ENCODE results near the gene HTRA3.
"Not testable (repeated sequence)": the region's sequence is repeated elsewhere in the genome, so short reads cannot be mapped to it uniquely, and the experiment has no call there.

Gene HTRA3

DNA sequence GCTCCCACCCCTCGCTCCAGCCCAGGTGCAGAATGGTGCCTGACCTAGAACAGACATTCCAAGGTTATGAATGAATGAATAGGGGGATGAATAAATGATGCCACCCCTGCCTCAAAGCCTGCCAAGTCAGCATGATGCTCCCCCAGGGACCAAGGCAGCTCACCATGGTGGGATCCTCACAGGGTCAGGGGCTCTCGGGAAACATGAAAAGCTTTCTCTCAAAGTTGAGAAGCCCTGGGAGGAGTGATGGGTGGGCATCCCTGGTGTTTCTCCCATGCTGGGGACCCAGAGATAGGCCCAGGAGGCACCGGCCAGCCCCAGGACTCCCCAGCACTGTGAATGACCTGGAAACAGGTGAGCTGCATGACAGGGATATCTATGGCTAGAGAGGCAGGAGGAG is 58.9 kb downstream of the HTRA3 start:
- DNase-seq (ENCODE audit: low spot score), result no peak

DNA sequence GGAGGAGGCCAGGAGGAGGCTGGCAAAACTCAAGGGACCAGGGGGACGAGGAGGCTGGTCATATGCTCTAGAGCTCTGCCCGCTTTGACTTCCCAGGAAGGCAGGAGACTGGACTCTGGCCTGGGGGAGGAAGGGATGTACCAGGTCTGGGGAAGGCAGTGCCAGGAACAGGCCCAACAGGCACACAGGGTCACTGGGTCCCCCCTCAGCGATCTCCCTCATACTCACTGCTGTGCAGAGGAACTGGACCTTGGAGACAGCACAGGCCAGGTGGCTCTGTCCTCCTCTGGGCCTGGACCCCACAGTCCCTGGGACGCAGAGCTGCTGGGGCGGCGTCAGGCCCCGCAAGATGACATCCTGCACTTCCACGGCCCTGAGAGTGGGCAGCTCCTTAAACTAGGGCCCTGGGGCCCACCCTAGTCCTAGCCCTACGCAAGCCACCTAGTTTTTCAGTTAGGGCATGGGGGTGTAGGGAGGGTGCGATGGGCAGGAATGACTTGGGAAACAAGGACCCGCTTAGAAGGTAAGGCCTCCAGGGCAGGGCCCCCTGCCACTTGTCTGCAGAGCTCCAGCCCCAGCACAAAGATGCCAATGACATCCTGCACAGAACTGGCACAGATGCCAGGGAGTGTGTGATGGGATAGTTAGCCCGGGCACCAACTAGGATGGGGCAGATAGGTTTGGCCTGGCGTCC is 59.5 kb downstream of the HTRA3 start:
- no peak for DNase-seq (ENCODE audit: low spot score)

DNA sequence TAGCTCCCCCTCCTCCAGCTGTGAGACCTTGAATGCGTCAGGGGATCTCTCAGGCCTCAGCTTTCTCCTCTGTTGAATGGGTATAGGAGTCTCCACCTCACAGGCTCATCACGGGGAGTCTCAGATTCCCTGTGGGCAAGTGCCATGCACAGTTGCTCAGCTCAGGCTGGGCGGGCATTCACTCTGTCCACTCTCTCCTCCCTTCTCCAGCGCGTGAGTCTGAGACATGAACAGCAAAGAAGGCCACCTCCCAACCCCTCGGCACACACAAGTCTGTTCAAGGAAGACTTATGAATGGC is 60.0 kb downstream of the HTRA3 start:
- DNase-seq (ENCODE audit: low spot score), result no peak

DNA sequence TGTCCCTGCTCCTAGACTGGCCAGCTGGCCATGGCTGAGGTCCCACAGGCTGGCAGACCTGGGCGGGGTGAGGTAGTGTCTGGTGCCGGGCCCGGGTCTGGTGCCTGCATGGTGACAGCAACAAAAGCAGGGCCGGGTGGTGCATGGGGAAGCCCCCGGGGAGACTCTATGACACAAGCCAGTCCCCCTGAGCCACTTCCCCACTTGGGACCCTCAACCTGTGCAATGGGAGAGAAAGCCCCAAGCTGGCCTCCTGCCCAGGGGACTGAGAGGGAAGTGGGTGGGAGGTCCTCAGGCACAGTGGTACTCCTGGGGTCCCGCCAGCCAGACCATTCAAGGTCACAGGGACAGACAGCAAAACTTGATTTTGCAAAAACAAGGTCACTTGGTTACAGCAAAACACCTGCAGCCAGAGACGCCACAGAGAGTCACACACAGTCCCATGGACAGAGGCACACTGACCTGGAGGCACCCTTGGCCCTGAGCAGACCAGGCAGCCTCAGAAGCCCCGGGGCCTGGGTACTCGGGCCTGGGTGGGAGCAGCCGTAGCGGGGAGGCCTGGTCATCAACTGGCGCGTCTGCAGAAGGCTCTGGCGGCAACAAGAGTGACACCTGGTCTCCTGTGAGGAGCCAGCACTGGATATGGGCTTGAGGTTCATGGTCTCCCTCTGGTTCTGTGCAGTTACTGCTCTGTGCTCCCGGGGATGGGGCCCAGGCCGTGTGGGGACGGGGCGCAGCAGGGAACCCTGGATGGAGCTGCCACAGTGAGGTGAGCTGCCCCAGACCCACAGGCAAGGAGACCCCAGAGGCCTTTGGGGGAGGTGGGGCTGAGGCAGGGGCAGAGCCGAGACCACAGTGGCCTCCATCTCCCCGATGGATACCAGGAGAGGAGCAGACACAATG is 60.6 kb downstream of the HTRA3 start:
- no peak for DNase-seq (ENCODE audit: low spot score)

DNA sequence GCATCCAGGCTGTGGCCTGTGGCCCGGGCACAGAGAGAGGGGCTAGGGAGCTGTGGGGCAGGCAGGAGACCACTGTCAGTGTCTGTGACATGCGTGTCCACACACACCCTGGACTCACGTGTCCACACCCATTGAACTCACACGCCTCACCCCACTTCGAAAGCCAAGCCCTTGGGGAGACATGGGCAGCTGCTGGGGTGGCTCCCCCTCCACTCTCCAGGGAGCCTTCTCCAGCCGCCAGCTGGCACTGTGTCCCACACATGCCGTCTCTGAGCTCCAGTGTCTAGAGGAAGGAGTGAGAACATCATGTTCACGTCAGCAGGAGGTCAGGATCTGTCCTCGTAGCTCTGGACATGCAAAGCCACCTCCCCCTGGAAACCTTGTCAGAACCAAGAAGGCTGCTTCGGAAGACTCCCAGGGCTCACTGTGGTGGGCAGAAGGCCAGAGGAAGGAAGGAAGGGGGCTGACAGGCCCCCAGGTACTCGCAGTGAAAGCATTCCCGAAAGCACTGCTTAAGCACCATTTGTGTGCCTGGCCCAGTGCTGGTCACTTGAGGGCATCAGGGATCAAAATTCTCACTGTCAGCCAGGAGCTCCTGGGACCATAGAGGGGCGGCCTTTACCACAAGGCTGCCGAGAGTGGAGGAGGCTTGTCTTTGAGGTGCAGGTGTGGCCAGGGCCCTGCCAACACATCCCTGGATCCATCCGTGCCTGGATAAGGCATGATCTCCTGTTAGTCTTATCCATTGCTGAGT is 61.4 kb downstream of the HTRA3 start:
- no peak for DNase-seq (ENCODE audit: low spot score)

DNA sequence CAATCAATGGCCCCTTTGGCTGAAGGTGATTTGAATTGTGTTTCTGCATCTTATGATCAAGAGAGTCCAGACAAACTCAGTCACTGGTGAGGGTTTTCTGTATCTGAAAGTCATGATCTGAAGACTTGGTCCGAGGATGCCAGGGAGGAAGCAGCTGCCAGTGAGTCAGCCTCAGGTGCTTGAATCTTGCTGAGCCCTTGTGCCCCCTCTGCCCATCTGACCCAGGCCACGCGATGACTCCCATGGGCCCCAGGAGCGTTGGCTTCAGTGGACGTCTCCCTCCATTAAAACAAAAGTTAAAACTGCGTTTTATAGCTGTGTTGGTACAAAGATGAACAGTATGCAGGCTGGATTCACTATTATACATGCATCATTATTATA is 62.0 kb downstream of the HTRA3 start:
- no peak for DNase-seq (ENCODE audit: low spot score)

DNA sequence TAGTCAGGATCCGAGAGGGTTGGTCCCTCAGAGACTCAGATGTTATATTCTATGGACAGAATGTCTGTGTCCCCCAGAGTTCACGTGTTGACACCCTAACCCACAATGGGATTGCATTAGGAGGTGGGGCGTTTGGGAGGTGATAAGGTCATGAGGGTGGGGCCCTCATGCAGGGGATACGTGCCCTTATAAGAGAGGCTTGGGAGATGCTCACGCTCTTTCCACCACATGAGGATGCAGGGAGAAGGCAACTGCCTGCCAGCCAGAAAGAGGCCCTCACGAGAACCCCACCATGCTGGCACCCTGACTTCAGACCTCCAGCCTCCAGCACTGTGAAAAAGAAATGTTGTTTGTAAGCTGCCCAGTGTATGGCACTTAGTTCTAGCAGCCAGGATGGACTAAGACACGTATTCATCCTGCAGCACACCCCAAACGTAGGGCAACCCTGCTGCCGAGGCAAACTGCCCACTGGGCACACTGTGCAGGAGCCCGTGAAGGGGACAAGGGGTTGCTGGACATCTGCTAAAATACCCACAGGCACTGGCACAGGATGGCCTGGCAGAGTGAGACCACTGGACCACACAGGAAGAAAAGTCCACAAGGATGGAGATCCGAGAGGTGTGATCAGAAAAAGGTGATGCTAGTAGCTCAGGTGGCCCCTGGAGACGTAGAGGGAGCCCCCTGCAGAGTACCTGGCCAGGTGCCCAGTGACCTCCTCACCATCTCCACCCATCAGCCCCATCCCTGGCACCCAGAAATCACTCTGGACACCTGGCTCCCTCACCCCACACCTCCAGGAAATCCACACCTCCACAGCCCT is 62.7 kb downstream of the HTRA3 start:
- DNase-seq (ENCODE audit: low spot score), result no peak

DNA sequence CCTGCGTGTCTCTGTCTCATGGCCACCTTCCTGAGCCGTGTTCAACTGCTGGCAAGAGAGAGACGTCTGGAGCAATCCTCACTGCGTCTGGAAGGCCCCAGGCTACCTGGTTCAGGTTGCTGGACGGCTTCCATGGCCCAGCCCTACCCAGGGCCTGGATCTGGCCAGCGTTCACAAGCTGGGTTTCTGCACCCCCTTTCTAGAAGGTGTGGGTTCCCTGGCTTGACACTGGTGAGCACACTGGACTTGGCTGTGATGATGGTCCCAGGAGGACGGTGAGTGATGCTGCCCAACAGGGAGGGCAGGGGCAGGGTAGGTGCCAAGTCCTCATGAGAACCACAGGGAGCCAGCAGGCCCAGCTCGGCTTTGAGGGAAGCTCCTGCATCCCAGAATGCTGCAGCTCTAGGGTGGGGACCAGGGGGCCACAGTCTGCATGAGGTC is 63.4 kb downstream of the HTRA3 start:
- no peak for DNase-seq (ENCODE audit: low spot score)

DNA sequence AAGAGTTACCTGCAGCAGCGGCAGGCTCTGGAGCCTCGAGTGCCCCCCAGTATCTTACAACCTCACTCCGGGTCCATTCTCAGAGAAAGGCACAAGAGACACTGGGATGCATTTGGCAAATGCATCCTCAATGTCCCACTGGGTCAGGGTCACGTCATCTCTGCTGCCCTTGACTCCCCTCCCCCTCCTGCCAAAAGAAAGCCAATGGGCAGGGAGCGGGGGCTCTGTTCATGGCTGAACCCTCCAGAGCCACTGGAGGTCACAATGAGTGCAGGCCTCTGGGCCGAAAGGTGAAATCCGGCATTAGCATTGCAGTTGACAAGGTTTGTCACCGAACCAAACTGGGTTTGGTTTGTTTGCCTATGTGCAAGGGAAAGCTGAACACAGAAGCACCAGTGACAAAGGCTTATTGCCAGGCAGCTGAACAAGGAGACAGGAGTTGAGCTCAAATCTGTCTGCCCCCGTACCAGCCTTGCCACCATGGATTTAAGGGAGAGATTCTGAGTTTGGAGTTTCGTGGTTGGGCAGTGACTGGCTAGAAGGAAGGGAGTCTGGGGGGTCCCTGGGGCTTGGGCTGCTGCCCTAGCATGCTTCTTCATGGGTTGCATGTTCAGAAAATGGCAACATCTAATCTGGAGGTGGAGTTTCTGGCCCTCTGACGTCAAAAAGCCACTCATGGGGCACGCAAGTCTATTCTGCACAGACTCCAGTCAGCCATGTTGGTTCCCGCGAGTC is 64.3 kb downstream of the HTRA3 start:
- DNase-seq (ENCODE audit: low spot score), result no peak

DNA sequence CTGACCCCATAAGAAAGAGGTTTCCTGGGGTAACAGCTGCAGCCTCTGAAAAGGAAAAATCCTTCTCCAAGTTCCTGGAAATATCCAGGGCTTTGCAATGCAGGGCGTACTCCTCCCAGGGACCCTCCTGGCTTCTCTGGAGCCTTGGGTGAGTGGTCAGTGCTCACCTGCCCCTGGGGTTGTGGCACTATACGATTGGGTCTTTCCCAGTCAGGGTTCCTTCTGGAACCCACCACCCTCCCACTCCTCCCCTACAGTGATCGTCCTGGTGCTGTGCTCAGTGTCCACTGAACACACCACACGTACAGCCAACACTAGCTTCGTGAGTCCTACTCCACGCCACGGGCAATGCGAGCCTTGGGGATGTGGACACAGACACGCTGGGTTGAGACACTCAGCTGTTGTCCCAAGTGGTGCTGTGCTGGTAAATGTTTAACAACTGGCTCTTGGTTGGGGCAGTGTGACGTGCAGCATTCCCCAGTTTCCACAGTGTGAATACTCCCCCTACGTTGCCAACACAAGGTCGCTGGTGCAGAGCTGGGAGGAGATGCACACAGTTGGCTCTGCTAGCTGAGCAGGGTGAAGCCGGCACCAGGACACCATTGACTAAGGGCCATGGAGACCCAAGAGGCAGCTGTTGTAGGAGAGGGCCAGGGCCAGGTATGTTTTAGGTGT is 65.4 kb downstream of the HTRA3 start:
- no peak for DNase-seq (ENCODE audit: low spot score)

DNA sequence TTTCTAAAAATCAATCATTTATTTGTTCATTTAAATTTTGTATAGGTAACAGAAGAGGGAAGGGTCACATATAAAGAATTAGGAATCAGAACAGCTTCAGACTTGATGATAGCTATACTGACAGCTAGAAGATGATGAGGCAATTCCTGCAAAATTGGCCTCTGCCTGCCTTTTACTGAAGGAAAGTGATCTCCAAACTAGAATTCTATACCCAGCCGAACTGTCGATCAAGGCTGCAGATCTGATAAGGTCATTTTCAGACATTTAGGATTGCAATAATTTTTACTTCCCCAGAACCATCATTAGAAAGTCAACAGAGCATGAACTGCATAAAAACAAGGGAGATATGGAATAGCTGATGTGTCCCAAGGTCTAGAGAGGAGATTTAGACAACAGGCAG is 66.3 kb downstream of the HTRA3 start:
- no peak for DNase-seq (ENCODE audit: low spot score)

DNA sequence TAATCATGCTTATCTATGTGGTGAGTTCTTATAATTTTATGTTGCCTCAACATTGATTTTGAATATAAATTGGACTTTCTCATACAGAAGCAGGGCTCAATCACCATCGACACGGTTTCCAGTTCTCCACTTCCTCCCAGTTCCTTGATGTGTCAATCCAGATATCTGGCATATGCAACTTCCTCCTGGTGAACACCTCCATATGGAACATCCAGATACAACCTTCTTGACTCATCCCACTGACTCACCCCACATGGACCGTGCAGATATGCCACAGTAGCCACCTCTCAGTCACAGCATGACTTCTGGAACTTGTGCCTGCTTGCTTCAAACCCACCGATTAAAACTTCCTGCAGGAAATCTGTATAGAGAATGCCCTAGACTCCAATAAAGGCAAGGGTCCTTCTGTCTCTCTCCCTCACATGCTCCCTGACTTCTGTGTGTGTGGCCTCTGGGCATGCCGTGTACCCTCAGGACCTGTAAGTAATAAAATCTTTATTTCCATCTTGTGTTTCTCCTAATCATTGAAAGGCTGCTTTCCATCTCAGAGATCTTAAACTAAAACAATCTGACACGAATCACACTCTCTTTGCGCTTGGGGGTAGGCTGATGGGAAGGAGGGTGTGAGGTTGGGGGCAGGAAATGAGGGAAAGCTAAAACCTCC is 67.0 kb downstream of the HTRA3 start:
- no peak for DNase-seq (ENCODE audit: low spot score)

DNA sequence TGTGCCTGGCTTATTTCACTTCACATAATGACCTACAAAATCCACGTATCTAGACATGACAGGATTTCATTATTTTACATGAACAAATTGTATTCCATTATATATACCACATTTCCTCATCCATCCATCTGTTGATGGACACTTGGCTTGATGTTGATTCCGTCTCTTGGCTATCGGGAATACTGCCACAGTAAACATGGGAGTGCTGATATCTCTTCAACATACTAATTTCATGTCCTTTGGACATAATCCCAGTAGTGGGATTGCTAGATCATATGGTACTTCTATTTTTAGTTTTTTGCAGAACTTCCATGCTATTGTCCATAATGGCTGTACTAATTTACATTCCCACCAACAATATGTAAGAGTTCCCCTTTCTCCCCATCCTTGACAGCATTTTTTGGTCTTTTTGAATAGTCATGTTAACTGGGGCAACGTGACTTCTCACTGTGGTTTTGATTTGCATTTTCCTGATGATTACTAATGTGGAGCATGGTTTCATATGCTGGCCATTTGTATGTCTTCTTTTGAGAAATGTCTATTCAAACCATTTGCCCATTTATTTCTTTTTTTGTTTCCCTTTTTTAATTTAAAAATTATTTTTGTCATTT is 68.9 kb downstream of the HTRA3 start:
- no peak for DNase-seq (ENCODE audit: low spot score)

DNA sequence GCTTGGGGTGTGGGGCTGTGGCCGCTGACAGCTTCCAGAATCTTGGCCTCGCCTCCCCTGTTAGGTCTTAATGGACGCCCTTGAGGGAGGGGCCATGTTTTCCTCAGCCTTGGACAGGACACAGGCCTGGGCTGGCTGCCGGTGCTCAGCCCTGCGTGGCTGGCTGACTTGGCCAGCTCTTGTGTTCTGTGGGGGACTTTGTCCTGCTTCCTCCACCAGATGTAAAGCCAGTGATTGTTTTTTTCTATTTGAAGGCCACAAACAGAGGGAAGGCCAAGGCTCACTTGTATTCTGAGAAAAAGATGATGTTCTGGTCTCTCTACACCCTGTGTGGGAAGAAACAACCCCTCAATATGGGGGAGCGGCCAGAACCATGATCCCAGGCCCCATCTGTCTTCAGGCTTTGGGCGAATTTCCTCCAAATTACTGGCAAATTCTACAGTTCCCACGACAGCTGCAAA is 71.3 kb downstream of the HTRA3 start:
- peak; percentile 13 for DNase-seq (ENCODE audit: low spot score)

DNA sequence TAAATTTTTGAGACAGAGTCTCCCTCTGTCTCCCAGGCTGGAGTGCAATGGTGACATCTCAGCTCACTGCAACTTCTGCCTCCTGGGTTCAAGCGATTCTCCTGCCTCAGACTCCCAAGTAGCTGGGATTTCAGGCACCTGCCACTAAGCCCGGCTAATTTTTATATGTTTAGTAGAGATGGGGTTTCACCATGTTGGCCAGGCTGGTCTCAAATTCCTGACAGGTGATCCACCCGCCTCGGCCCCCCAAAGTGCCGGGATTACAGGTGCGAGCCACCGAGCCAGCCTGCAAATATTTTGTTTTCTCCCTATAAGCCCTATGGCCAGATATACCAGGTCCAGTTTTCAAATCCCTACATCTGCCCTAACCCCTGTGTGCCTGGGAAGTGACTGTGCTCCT is 71.7 kb downstream of the HTRA3 start:
- DNase-seq (ENCODE audit: low spot score), result not testable (repeated sequence)

DNA sequence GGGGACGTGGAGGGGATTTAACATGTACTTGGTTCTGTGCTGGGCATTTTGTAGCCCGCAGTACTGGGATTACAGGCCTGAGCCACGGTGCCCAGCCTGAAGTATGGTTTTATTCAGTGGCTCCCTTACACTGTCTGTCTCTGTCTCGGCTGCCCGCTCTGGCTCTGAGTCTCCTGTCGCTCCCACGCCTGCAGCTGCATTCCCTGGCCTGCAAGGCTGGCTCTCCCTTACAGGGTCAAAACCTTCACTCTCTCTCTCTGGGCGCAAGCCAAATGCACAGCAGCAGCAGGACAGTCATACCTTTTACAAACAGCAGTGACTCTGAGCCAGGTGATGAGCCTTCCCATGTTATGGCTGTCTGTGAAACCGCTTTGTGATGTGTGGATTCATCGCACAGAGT is 72.1 kb downstream of the HTRA3 start:
- no peak for DNase-seq (ENCODE audit: low spot score)

DNA sequence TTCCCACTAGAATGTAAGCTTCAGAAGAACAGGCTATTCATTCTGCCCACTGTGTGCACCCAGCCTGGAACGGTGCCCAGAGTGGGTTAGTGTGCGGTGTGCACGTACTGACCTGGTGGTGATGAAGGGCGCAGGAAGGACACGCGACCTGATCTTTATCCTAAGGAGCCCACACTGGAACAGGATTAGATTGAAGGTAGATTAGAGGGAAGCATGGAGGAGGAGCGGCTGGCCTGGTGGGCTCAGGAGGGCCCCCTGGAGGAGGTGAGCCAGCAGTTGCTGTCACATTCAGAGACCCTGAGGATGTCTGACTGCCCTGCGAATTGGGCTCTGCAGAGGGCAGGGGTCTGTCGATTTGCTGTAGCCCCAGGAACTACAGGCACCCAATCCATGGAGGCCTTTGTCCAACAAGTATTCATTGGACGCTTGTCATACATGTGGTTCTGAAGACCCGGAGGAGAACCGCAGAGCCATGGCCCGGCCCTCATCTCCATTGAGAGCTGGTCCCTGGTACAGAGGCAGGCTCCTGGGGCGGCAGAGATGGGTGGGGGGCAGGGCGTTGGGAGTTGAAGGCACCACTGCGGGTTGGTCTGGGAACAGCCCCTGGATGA is 73.2 kb downstream of the HTRA3 start:
- DNase-seq (ENCODE audit: low spot score), result no peak

DNA sequence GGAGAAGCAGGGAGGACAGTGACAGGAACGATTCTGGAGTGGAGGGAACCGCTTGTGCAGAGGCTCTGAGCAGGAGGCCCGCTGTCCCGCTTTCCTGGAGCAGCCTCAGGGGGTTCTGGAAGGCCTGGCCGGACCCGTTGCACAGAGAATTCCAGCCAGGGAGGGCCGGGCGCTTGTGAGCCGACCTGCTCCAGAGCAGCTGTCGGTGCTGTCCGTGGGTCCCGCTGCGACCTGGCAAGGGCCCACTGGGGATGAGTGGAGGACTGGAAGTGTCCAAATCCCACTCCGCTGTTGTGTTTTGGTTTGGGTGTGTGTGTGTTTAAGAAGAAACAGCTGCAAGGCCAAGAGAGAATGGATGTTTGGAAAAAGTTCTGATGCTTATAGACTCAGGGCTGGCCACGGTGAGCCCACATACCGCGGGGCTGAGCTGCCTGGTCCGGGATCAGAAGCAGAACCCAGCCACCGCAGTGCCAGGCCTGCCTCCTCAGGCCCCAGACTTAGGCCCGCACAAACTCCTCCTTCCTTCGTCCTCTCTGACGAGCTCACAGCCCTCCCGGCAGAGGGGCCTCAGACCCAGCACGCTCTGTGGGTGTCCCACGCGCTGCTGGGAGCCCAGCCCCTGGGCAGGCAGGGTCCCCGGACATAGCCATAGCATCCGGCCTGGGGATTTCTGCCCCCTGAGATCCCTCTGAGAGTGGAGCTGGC is 73.9 kb downstream of the HTRA3 start:
- DNase-seq (ENCODE audit: low spot score), result no peak

DNA sequence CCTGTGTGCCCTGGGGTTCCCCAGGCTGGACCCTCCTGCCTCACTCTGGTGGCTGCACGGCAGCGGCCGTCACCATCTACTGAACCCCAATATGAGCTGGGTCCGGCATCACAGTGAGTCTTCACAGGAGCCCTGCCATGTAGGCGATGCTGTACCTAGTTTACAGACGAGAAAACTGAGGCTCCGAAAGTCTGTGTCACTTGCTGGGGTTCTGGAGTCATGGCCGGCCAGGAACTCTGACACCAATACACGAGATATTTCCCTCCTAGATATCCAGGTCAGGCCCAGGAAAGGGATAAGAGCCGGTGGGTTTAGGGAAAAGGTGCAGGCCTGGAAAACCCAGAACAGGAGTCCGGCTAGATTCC is 74.4 kb downstream of the HTRA3 start:
- DNase-seq (ENCODE audit: low spot score), result no peak

Measured in cerebellar cortex (tissue), 1 donor.